ENCODE results near the gene TAP1. TPM values are rescaled to one million over a fixed set of nuclear protein-coding genes. Genes with fewer than 3 reads are reported as not detected.

Gene TAP1
- total and polyA plus RNA-seq, 10 of the 15 experiments (the other 5 are each of a cell fraction or from before 2014, with no cell fraction given) = 33.4 to 249 (median 169) TPM

GRCh38 chr6:32855467-32856174, 2.1 kb upstream of the TAP1 start:
- ChIA-PET RAD21 (ENCODE audit: unreplicated experiment) (interaction anchor here (0.7 to 7.7 kb wide), 14 partner anchors 9 to 423 kb away, joined by 3 to 269 read pairs (median 4); partner anchors contain the start of genes HLA-DMA, HLA-DMB, HLA-DOB and PSMB8), POLR2A (interaction anchor here (0.6 to 8.1 kb wide), 18 partner anchors 10 to 489 kb away, joined by 3 to 357 read pairs (median 4); partner anchors contain the start of genes HLA-DMA, HLA-DPA1, HLA-DRA and PSMB8), CTCF (interaction anchor here (0.8 to 8.0 kb wide), 21 partner anchors 8 to 441 kb away, joined by 3 to 299 read pairs (median 5); partner anchors contain the start of genes HLA-DMA, PSMB8 and TAP2), SMC1A (ENCODE audit: uncharacterized antibody, unreplicated experiment) (interaction anchor here (0.7 to 7.5 kb wide), 14 partner anchors 9 to 417 kb away, joined by 3 to 131 read pairs (median 4); partner anchors contain the start of genes PSMB8 and TAP2)
- in situ Hi-C loops (cut with MboI) (no loop called here), intact Hi-C loops (cut with micrococcal nuclease; ENCODE audit: unreplicated experiment) (loop anchor here (10.0 kb wide), 1 partner anchor 251 kb away; no protein-coding TSS in a partner anchor)
- H3K9ac ChIP-seq (ENCODE audit: control insufficient read depth, insufficient read depth, low read length) = peak overlapping the region; percentile 99
- peak overlapping the region; percentile 88 for H3K4me3 ChIP-seq
- DNase-seq (ENCODE audit: low read depth, low spot score) = no peak
- ATAC-seq = no peak
- peaks cover 4 to 21% of the 10 kb centered on the region in 2 experiments for H3K36me3 ChIP-seq (ENCODE audit: control insufficient read depth in 2 of 2, insufficient read depth in 2 of 2, low read length in 1 of 2)
- H3K27me3 ChIP-seq (replicated peaks in 1 of 2; ENCODE audit: control insufficient read depth in 2 of 2, insufficient read depth in 2 of 2, low read length in 1 of 2) = no peaks in the 10 kb centered on the region
- H3K4me1 ChIP-seq (ENCODE audit: control insufficient read depth, insufficient read depth, low read length) = peaks cover 29% of the 10 kb centered on the region
- H4K20me1 ChIP-seq (ENCODE audit: control insufficient read depth, insufficient read depth) = no peaks in the 10 kb centered on the region
- no peak for FAIRE-seq
- no peak overlapping the region for H2AFZ ChIP-seq (ENCODE audit: control insufficient read depth, low read depth, low read length)
- 13% methylated on average over 8 of the region's 8 CpGs for WGBS (ENCODE audit: insufficient coverage, insufficient replicate concordance, low lambda C conversion rate, missing lambda C conversion rate)
- peak overlapping the region; percentile 100 for H3K27ac ChIP-seq (ENCODE audit: control insufficient read depth, insufficient read depth)
- H3K4me2 ChIP-seq (ENCODE audit: control insufficient read depth, insufficient read depth) = peak overlapping the region; percentile 92
- peaks cover 69% of the 10 kb centered on the region for H3K79me2 ChIP-seq (ENCODE audit: control insufficient read depth, insufficient read depth, low read length)
- BruUV-seq (replicated peaks) = no TSS peak
- H3K9me3 ChIP-seq (replicated peaks; ENCODE audit: control insufficient read depth, insufficient read depth, low read length) = no peaks in the 10 kb centered on the region
- TF ChIP-seq ZBED1 (IDR thresholded peaks at IDR 0.05; ENCODE audit: borderline replicate concordance) = no peak
- no peak for TF ChIP-seq HDAC2 (IDR thresholded peaks at IDR 0.05)
- no peak for TF ChIP-seq RBBP5 (conservative IDR thresholded peaks at IDR 0.05)
- 0 out of 2 replicates have a peak, but pooled peaks have one; percentile 37 for TF ChIP-seq CHD1 (IDR thresholded peaks at IDR 0.05; ENCODE audit: low read depth, low read length)
- TF ChIP-seq ZNF274 (IDR thresholded peaks at IDR 0.05; ENCODE audit: insufficient read depth, insufficient read length) = no peak
- TF ChIP-seq ASH2L (IDR thresholded peaks at IDR 0.05; ENCODE audit: borderline replicate concordance, low read depth) = no peak
- TF ChIP-seq ZNF384 (IDR thresholded peaks at IDR 0.05; ENCODE audit: borderline replicate concordance, low read depth, low read length) = no peak
- no peak for TF ChIP-seq PML (IDR thresholded peaks at IDR 0.05; ENCODE audit: low read length)
- no peak for TF ChIP-seq CEBPB (IDR thresholded peaks at IDR 0.05; ENCODE audit: borderline replicate concordance in 1 of 2, low read depth in 2 of 2, low read length in 2 of 2)
- no peak for TF ChIP-seq ZNF622 (IDR thresholded peaks at IDR 0.05)
- TF ChIP-seq, protein P1, sequence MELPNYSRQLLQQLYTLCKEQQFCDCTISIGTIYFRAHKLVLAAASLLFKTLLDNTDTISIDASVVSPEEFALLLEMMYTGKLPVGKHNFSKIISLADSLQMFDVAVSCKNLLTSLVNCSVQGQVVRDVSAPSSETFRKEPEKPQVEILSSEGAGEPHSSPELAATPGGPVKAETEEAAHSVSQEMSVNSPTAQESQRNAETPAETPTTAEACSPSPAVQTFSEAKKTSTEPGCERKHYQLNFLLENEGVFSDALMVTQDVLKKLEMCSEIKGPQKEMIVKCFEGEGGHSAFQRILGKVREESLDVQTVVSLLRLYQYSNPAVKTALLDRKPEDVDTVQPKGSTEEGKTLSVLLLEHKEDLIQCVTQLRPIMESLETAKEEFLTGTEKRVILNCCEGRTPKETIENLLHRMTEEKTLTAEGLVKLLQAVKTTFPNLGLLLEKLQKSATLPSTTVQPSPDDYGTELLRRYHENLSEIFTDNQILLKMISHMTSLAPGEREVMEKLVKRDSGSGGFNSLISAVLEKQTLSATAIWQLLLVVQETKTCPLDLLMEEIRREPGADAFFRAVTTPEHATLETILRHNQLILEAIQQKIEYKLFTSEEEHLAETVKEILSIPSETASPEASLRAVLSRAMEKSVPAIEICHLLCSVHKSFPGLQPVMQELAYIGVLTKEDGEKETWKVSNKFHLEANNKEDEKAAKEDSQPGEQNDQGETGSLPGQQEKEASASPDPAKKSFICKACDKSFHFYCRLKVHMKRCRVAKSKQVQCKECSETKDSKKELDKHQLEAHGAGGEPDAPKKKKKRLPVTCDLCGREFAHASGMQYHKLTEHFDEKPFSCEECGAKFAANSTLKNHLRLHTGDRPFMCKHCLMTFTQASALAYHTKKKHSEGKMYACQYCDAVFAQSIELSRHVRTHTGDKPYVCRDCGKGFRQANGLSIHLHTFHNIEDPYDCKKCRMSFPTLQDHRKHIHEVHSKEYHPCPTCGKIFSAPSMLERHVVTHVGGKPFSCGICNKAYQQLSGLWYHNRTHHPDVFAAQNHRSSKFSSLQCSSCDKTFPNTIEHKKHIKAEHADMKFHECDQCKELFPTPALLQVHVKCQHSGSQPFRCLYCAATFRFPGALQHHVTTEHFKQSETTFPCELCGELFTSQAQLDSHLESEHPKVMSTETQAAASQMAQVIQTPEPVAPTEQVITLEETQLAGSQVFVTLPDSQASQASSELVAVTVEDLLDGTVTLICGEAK (IDR thresholded peaks at IDR 0.05; ENCODE audit: borderline replicate concordance) = no peak
- no peak for TF ChIP-seq FOS (IDR thresholded peaks at IDR 0.05; ENCODE audit: borderline replicate concordance, extremely low read depth, insufficient read length)
- TF ChIP-seq, protein P2, sequence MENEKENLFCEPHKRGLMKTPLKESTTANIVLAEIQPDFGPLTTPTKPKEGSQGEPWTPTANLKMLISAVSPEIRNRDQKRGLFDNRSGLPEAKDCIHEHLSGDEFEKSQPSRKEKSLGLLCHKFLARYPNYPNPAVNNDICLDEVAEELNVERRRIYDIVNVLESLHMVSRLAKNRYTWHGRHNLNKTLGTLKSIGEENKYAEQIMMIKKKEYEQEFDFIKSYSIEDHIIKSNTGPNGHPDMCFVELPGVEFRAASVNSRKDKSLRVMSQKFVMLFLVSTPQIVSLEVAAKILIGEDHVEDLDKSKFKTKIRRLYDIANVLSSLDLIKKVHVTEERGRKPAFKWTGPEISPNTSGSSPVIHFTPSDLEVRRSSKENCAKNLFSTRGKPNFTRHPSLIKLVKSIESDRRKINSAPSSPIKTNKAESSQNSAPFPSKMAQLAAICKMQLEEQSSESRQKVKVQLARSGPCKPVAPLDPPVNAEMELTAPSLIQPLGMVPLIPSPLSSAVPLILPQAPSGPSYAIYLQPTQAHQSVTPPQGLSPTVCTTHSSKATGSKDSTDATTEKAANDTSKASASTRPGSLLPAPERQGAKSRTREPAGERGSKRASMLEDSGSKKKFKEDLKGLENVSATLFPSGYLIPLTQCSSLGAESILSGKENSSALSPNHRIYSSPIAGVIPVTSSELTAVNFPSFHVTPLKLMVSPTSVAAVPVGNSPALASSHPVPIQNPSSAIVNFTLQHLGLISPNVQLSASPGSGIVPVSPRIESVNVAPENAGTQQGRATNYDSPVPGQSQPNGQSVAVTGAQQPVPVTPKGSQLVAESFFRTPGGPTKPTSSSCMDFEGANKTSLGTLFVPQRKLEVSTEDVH (IDR thresholded peaks at IDR 0.05; ENCODE audit: low read depth, partially characterized antibody) = no peak
- no peak for TF ChIP-seq NFIC (IDR thresholded peaks at IDR 0.05; ENCODE audit: low read depth, low read length)
- TF ChIP-seq CHD4 (IDR thresholded peaks at IDR 0.05) = no peak
- peak; percentile 41; the same call in 1 of the 2 replicates for TF ChIP-seq FOXK2 (IDR thresholded peaks at IDR 0.05)
- no peak for TF ChIP-seq MYB (IDR thresholded peaks at IDR 0.05; ENCODE audit: borderline replicate concordance, low read depth, low read length)
- TF ChIP-seq TCF3 (IDR thresholded peaks at IDR 0.05; ENCODE audit: borderline replicate concordance, insufficient read depth, low read depth, low read length) = no peak
